GM18502 (cell line): Measurements from ENCODE around the gene EMC7.
"Not testable (repeated sequence)": the region's sequence is repeated elsewhere in the genome, so short reads cannot be mapped to it uniquely, and the experiment has no call there.

ENCODE experiments used
- ATAC-seq: cut with Tn5 transposase; IDR thresholded peaks from one replicate; pipeline ENCODE4 v1.9.1; 2021; ENCODE audit warnings: mild to moderate bottlenecking; ENCODE audit not compliant: unreplicated experiment, poor library complexity

The EMC7 gene

DNA sequence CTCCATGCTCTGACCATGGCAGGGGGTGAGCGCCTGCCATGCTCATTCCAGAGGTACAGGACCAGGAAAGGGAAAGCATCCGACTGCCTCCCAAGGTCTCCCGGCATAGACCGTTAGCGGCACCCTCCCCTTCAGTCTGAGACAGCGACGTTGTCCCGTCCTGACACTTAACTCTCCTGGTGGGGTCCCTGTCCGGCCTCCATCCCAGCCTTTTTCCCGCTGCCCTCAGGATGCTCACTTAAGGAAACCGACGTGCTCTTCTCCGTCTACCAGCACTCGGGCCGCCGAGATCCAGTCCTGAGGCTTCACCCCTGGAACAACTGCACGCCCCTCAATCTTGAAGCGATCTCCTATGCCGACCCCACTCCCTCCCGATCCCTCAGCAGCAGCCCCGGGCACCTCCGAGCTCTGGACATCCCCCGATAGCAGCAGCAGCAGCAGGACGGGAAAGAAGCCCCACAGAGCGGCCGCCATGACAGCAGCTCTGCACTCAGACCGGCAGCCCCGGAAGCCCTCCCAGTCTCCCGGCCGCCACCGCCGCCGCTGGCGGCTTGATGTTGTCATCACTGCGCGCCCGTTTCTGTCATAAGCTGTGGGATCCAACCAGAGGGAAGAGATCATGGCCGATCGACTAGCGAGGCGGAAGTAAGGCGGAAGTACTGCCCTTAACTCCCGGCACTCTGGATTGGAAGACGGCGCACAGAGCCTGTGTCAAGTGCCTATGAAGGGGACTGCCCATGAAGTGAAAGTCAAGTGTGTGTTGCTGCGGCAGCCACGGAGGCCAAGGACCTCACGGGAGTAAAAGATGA, at the start of gene EMC7, which contains the start of gene PGBD4:
Gene EMC7, minus strand, starts transcription at position 497 of the 809 bp plus-strand sequence. Its CDS starts 23 bp downstream, at position 474.
Gene PGBD4, plus strand, starts transcription at position 718 of the 809 bp plus-strand sequence. CDS start 449 bp downstream, outside the sequence.
- ATAC-seq: peak; percentile 96

- no peak for ATAC-seq
These were observed 45.9 kb upstream of the EMC7 start for GRCh38 chr15:34147371-34148140.

DNA sequence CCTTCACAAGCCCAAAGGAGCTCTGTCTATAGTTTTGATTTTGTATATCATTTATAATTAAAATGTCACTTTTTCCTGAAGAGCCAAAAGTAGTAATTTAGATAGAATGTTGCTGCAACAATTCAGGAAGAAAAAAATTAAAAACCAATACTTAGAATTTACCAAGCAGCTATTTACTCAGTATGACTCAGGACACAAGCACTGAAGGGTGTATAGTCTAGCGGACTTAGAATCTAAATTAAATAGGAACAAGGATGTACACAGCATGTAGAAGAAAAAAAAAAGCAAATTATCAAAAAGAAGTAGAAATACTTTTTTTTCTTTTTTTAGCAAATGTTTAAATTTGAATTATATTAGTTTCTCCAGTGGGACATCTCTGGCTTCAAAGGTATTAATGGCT, 31.8 kb upstream of the EMC7 start:
- ATAC-seq: no peak

GRCh38 chr15:34132881-34133280, 31.2 kb upstream of the EMC7 start:
- ATAC-seq: no peak

DNA sequence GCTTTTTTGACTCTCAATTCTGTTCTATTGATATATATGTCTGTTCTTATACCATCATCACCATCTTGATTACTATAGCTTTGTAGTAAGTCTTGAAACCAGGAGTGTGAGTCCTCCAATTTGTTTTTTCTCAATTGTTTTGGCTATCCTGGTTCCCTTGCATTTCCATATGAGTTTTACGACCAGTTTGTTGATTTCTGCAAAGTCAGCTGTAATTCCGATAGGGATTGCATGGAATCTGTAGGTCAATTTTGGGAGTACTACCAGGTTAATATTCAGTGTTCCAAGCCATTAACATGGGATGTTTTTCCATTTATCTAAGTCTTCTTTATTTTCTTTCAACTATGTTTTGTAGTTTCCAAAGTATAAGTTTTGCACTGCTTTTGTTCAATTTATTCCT, 27.2 kb upstream of the EMC7 start:
- ATAC-seq: no peak

GRCh38 chr15:34126522-34126921, 24.9 kb upstream of the EMC7 start:
- ATAC-seq: no peak

- no peak for ATAC-seq
These were observed 24.3 kb upstream of the EMC7 start for GRCh38 chr15:34125945-34126344.

DNA sequence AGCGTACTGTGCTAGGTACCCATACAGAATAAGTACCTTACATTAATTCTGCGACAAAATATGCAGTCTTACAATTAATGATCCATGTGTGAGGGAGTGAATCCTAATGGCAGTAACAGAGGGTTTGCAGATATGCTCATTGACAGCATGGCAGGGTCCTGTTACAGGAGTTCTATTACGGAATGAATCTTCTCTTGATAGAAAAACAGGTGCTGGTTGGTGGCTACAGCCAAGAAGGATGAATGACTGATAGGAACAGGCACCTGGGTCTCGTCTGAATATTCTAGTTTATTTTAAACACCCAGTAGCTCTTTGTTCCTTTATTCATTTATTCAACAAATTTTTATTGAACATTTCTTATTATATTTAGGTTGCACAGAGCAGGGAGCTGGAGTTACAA, 23.0 kb upstream of the EMC7 start:
- no peak for ATAC-seq

GRCh38 chr15:34122771-34123183, 21.1 kb upstream of the EMC7 start:
- ATAC-seq: no peak

DNA sequence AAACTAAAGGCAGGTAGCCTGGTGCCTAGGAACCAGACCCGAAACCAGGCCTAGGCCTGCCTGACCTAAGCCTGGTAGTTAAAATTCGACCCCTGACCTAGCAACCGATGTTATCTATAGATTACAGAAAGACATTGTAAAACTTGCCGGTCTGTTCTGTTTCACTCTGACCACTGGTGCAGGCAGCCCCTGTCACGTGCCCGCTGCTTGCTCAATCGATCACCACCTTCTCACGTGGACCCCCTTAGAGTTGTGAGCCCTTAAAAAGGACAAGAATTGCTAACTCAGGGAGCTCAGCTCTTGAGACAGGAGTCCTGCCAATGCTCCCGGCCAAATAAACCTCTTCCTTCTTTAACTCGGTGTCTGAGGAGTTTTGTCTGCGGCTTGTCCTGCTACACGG, 20.1 kb upstream of the EMC7 start:
- not testable (repeated sequence) for ATAC-seq

- not testable (repeated sequence) for ATAC-seq
These were observed 18.8 kb upstream of the EMC7 start for GRCh38 chr15:34120420-34120819.

- no peak for ATAC-seq
These were observed 17.6 kb upstream of the EMC7 start for GRCh38 chr15:34119291-34119690.

DNA sequence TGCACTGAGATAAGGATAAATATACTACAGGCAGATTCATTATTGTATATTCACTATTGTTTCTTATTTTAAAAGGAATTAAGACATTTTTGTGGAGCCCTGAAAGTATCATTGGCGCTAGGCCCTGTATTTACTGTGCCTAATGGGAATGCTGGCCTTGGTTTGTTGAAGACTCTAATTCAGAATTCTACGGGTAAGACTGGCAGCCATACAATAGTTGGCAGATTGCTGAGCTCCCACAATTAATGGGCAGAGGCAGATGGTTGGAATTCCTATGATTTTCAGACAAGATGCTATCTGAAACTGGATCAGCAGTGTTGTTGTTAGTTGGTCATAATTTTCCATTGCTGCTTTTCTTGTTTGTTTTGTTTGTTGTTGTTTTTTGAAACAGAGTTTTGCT, 15.0 kb upstream of the EMC7 start:
- no peak for ATAC-seq

GRCh38 chr15:34114739-34115138, 13.1 kb upstream of the EMC7 start:
- no peak for ATAC-seq

GRCh38 chr15:34114215-34114614, 12.6 kb upstream of the EMC7 start:
- no peak for ATAC-seq

DNA sequence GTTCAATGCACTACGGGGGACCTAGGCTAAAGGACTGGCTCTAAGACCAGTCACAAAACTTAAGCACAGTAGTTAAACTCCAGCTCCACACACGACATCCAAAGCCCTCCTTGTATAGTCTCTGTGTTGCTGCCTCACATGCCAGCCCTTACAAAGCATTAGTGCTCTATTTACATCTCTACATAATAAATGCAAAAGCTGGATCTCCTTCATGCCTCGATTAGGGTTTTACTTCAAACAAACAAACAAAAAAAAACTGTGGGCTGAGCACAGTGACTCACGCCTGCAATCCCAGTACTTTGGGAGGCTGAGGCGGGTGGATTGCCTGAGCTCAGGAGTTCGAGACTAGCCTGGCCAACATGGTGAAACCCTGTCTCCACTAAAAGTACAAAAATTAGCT, 9.8 kb upstream of the EMC7 start:
- ATAC-seq: no peak

DNA sequence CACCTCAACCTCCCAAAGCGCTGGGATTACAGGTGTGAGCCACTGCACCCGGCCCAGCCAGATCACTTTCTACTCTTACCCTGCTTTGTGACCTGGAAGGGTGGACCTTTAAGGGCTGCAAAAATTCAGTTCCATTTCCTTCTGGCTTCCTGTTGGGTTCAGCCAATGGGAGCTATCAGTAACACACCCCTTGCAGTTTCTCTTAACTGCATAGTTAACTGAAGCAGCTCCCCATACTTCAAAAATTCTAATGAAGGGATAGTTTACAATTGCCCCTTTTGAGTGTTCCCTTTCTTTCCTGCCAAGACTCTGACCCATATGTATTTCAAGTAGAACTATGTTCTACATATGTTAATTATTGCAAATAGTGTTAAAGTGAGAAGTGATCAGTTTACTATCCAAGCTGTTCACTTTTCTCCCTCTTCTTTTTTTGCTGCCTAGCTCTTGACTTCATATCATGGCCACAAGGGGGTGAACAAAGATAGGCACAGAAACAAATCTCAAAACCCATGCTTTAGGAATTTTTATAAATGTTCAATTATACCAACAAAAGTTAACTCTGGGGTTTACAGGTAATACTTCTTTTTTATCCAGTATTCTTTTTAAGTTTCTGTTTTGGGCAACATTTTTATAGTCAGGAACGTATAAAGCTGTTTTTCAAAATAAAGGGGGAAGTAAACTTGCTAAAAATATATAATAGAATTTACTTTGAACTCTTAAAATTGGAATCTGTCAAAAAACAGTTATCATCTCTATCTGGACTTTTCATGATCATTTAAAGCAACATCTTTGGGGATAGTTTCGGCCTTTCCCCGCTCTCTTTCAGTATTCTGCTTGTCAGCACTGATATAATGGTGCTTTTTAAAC, 8.4 kb upstream of the EMC7 start:
- ATAC-seq: no peak

DNA sequence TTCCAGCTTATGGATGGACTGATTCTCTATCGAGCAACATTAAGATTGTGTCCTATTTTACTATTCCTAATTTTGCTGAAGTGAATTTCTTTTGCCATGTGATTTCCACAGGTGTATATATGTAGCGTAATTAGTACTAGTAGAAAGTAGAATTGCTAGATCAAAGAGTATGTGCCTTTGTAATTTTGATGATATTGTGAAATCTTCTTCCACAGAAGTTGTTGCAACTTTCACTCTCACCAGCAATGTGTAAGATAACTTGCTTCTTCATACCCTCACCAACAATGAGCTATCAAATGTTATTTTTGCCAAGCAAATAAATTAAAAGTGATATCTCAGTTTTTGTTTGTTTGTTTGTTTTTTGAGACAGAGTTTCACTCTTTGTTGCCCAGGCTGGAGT, 5.7 kb upstream of the EMC7 start:
- no peak for ATAC-seq

GRCh38 chr15:34106423-34106822, 4.8 kb upstream of the EMC7 start:
- ATAC-seq: no peak

GRCh38 chr15:34102175-34102925, 688 bp upstream of the EMC7 start:
- peak; percentile 26 for ATAC-seq
